ENCODE measurements around the gene FAM174B.

GRCh38 chr15:92670621-92671020, 15.0 kb upstream of the FAM174B start:
- TF ChIP-seq POLR2A (IDR thresholded peaks at IDR 0.05) (no peak), EP300 (IDR thresholded peaks at IDR 0.05) (no peak)
- TF ChIP-seq, protein P1, sequence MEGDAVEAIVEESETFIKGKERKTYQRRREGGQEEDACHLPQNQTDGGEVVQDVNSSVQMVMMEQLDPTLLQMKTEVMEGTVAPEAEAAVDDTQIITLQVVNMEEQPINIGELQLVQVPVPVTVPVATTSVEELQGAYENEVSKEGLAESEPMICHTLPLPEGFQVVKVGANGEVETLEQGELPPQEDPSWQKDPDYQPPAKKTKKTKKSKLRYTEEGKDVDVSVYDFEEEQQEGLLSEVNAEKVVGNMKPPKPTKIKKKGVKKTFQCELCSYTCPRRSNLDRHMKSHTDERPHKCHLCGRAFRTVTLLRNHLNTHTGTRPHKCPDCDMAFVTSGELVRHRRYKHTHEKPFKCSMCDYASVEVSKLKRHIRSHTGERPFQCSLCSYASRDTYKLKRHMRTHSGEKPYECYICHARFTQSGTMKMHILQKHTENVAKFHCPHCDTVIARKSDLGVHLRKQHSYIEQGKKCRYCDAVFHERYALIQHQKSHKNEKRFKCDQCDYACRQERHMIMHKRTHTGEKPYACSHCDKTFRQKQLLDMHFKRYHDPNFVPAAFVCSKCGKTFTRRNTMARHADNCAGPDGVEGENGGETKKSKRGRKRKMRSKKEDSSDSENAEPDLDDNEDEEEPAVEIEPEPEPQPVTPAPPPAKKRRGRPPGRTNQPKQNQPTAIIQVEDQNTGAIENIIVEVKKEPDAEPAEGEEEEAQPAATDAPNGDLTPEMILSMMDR (IDR thresholded peaks at IDR 0.05), result no peak

Data from ovary (tissue), 3 donors.